Caco-2 (cell line): ENCODE measurements around the gene IPO13. TPM values are rescaled to one million over a fixed set of nuclear protein-coding genes. Genes with fewer than 3 reads are reported as not detected.

Experiments
- BruUV-seq: library from RNA; stranded (reverse); fragments of 400-500 nt; replicated peaks from 2 replicates; lab custom pipeline; 2021; lab: Mats Ljungman, UMichigan
- CTCF ChIA-PET: fragments of 300-600 bp; sonication (Branson Sonifier 250); formaldehyde crosslinking; loops from one replicate; lab custom pipeline; 2022; ENCODE audit warnings: antibody characterized with exemption; lab: Charles Lee
- POLR2A ChIA-PET: fragments of 300-600 bp; sonication (Branson Sonifier 250); formaldehyde crosslinking; loops from one replicate; lab custom pipeline; 2022; ENCODE audit warnings: antibody characterized with exemption; lab: Charles Lee
- DNase-seq, 2 experiments: peaks; one replicate each; pipeline versions ENCODE4 v3.0.0 to v3.0.0-alpha.2; 2020 to 2022
- H3K27me3 ChIP-seq: replicated peaks from 2 replicates; pipeline ENCODE4 v1.6.0; 2011; ENCODE audit warnings: low read length; ENCODE audit not compliant: control insufficient read depth, insufficient read depth
- H3K36me3 ChIP-seq: 2 replicates; pipeline ENCODE4 v1.5.1; 2011; ENCODE audit warnings: low read length; ENCODE audit not compliant: control insufficient read depth, insufficient read depth
- H3K4me1 ChIP-seq: fragments of 250-450 bp; sonication (Bioruptor Pico); 2 replicates; pipeline ENCODE4 v1.5.1; 2020; ENCODE audit warnings: mild to moderate bottlenecking
- H3K4me3 ChIP-seq: 2 replicates; pipeline ENCODE4 v1.5.1; 2011; ENCODE audit warnings: low read depth, mild to moderate bottlenecking, control low read depth, low read length
- H3K9me3 ChIP-seq: fragments of 250-450 bp; sonication (Bioruptor Pico); 2 replicates; pipeline ENCODE4 v1.5.1; 2020; ENCODE audit warnings: mild to moderate bottlenecking, moderate library complexity
- H3K27ac Mint-ChIP-seq: one replicate; pipeline ENCODE4 v1.8.0; 2022; ENCODE audit warnings: mixed read lengths; ENCODE audit not compliant: unreplicated experiment
- H3K27me3 Mint-ChIP-seq: one replicate; pipeline ENCODE4 v1.8.0; 2022; ENCODE audit warnings: mixed read lengths; ENCODE audit not compliant: insufficient read depth, unreplicated experiment
- H3K36me3 Mint-ChIP-seq: one replicate; pipeline ENCODE4 v1.8.0; 2022; ENCODE audit warnings: mild to moderate bottlenecking, mixed read lengths; ENCODE audit not compliant: insufficient read depth, unreplicated experiment
- H3K4me1 Mint-ChIP-seq: one replicate; pipeline ENCODE4 v1.8.0; 2022; ENCODE audit warnings: low read depth, mixed read lengths; ENCODE audit not compliant: unreplicated experiment
- H3K4me3 Mint-ChIP-seq: one replicate; pipeline ENCODE4 v1.8.0; 2022; ENCODE audit warnings: mild to moderate bottlenecking, moderate library complexity, mixed read lengths; ENCODE audit not compliant: unreplicated experiment
- H3K9me3 Mint-ChIP-seq: one replicate; pipeline ENCODE4 v1.8.0; 2022; ENCODE audit warnings: mixed read lengths; ENCODE audit not compliant: unreplicated experiment
- intact Hi-C: fragments of 100-400 bp; cut with micrococcal nuclease; formaldehyde crosslinking; loops from one replicate; pipeline ENCODE4 v1.10.0; 2022; ENCODE audit not compliant: unreplicated experiment
- total RNA-seq: library from RNA; stranded (reverse); gene quantifications from 2 replicates; pipeline ENCODE4 v1.2.3, GENCODE V29; 2022
- TF ChIP-seq, protein P1 (sequence below), 2 experiments: fragments of 200-600 bp in 1 of 2; IDR thresholded peaks; 1 replicate in 1 of 2; 2 replicates in 1 of 2; pipeline versions ENCODE4 v1.5.1 to v1.8.0; 2011 to 2022; ENCODE audit warnings: antibody characterized with exemption in 1 of 2, control low read depth in 1 of 2, inconsistent platforms in 1 of 2, low read depth in 1 of 2, low read length in 1 of 2, mild to moderate bottlenecking in 1 of 2, moderate library complexity in 1 of 2; ENCODE audit not compliant: insufficient read depth in 1 of 2, severe bottlenecking in 1 of 2, unreplicated experiment in 1 of 2

IPO13 gene
- total RNA-seq, 1 experiment from 2014 or later, result 14.1 TPM

DNA sequence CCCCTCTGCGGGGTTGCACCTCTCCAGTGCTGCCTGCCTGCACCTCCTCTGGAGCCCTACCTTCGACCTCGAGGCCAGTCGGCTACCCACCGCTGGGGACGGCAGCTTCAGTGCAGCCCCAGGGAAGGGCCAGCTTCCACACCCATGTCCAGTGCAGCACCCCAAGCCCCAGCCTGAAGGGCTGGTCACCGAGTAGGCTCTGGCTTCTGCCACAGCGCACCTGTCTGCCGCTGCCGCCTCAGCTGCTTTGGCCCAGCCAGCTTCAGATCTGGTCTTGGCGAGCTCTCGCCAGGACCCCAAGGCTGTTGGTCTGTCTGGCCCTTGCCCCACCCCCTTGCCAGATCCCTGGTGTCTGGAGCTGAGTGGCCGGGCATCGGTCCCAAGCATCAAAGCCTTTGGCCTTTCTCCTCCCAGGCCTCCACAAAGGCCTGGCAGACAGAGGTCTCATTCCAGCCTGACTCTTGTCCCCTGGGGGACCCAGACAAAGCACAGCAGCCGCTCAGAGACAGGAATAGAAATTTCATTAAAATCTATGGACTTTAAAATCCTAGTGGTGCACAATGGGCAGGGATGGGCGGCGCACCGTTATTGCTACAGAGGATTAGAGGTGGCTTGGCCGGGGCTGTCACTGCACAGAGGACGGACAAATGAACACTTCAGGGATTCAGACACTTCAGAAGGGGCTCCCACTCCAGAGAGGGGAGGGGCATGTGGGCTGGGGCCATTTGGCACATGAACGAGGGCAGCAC lies 49.4 kb downstream of the IPO13 start:
- no TSS peak for BruUV-seq
- peaks cover 35% of the 10 kb centered on the region for H3K36me3 Mint-ChIP-seq
- Histone ChIP-seq H3K36me3 (no peaks in the 10 kb centered on the region), H3K4me3 (no peak overlapping the region), H3K4me1 (no peaks in the 10 kb centered on the region), H3K27me3 (no peaks in the 10 kb centered on the region), H3K9me3 (no peaks in the 10 kb centered on the region)
- TF ChIP-seq, protein P1, sequence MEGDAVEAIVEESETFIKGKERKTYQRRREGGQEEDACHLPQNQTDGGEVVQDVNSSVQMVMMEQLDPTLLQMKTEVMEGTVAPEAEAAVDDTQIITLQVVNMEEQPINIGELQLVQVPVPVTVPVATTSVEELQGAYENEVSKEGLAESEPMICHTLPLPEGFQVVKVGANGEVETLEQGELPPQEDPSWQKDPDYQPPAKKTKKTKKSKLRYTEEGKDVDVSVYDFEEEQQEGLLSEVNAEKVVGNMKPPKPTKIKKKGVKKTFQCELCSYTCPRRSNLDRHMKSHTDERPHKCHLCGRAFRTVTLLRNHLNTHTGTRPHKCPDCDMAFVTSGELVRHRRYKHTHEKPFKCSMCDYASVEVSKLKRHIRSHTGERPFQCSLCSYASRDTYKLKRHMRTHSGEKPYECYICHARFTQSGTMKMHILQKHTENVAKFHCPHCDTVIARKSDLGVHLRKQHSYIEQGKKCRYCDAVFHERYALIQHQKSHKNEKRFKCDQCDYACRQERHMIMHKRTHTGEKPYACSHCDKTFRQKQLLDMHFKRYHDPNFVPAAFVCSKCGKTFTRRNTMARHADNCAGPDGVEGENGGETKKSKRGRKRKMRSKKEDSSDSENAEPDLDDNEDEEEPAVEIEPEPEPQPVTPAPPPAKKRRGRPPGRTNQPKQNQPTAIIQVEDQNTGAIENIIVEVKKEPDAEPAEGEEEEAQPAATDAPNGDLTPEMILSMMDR (IDR thresholded peaks at IDR 0.05; ENCODE audit: insufficient read depth in 1 of 2, low read depth in 1 of 2, low read length in 1 of 2, severe bottlenecking in 1 of 2, unreplicated experiment in 1 of 2), result no peak
- intact Hi-C loops, result loop anchor here (2.0 kb wide), 1 partner anchor 41 kb away; no protein-coding TSS in a partner anchor
- H3K4me1 Mint-ChIP-seq, result peaks cover 7% of the 10 kb centered on the region
- H3K4me3 Mint-ChIP-seq, result no peak overlapping the region
- CTCF ChIA-PET, result interaction anchor here (2.3 kb wide), 1 partner anchor 52 kb away, joined by 11 read pairs; no protein-coding TSS in a partner anchor
- no peaks in the 10 kb centered on the region for H3K9me3 Mint-ChIP-seq
- H3K27ac Mint-ChIP-seq, result no peak overlapping the region
- POLR2A ChIA-PET, result no interaction called here
- no peak for DNase-seq
- no peaks in the 10 kb centered on the region for H3K27me3 Mint-ChIP-seq

DNA sequence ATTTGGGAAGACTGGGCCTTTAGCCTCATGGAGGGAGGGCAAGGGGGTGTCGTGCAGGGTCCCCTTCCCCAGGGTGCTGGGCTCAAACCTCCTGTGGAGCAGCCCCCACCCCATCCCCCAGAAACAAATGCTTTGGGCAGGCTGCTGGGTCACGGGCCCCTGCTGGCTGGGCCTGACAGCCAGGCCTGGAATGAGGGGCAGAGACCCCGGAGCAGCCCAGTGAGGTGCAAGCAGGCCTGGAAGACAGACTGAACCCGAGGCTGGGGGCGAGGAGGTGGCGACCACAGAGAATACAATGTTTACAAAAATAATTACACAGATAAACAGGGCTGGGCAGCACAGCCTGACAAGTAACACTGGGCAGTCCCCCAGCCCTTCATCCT lies 50.0 kb downstream of the IPO13 start:
- no peaks in the 10 kb centered on the region for H3K4me1 ChIP-seq
- no peak overlapping the region for H3K4me3 ChIP-seq
- Mint-ChIP-seq H3K9me3 (no peaks in the 10 kb centered on the region), H3K27ac (no peak overlapping the region), H3K27me3 (no peaks in the 10 kb centered on the region), H3K36me3 (peaks cover 34% of the 10 kb centered on the region), H3K4me3 (no peak overlapping the region), H3K4me1 (peaks cover 7% of the 10 kb centered on the region)
- intact Hi-C loops, result no loop called here
- ChIA-PET CTCF (no interaction called here), POLR2A (no interaction called here)
- no peaks in the 10 kb centered on the region for H3K27me3 ChIP-seq
- no peak for DNase-seq
- TF ChIP-seq, protein P1 (IDR thresholded peaks at IDR 0.05; ENCODE audit: insufficient read depth in 1 of 2, low read depth in 1 of 2, low read length in 1 of 2, severe bottlenecking in 1 of 2, unreplicated experiment in 1 of 2), result no peak
- no TSS peak for BruUV-seq
- H3K36me3 ChIP-seq, result no peaks in the 10 kb centered on the region
- H3K9me3 ChIP-seq, result no peaks in the 10 kb centered on the region

DNA sequence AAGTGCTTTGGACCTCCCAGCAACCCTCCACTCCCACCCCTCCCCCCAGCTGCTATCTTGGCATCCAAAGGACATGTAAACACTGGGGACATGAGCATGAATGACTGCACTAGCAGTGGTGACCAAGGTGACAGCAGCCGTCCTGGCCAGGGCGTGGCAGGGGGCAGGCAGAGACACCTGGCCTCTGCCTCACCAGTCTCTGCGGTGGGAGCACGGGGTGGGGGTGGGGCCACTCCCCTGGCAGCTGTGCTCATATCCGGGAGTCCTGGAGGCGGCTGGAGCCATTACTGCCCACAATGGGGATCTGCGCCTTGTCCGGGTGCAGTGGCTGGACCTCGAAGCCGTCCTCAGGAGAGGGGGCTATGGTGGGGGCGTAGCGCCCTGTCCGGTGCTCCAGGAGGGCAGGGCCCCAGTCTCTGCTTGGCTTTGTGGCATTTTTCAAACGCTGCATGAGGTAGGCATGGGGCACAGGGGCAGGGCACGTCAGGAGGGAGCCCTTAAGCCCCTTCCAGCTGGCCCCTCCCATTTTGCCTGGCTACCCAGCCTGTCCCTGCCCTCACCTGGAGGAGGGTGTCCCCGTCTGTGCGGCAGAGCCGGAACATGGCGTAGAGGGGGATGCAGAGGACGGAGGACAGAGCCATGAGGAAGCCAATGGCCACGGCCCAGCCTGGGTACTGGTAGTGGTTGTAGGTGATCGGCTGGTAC lies 50.7 kb downstream of the IPO13 start:
- intact Hi-C loops, result no loop called here
- H3K4me3 Mint-ChIP-seq, result no peak overlapping the region
- H3K36me3 Mint-ChIP-seq, result peaks cover 27% of the 10 kb centered on the region
- H3K27me3 Mint-ChIP-seq, result no peaks in the 10 kb centered on the region
- no peak overlapping the region for H3K4me3 ChIP-seq
- TF ChIP-seq, protein P1 (IDR thresholded peaks at IDR 0.05; ENCODE audit: insufficient read depth in 1 of 2, low read depth in 1 of 2, low read length in 1 of 2, severe bottlenecking in 1 of 2, unreplicated experiment in 1 of 2), result no peak
- POLR2A ChIA-PET, result no interaction called here
- no peaks in the 10 kb centered on the region for H3K36me3 ChIP-seq
- H3K9me3 Mint-ChIP-seq, result no peaks in the 10 kb centered on the region
- H3K9me3 ChIP-seq, result no peaks in the 10 kb centered on the region
- H3K4me1 Mint-ChIP-seq, result peaks cover 5% of the 10 kb centered on the region
- no peak overlapping the region for H3K27ac Mint-ChIP-seq
- BruUV-seq, result no TSS peak
- no peaks in the 10 kb centered on the region for H3K4me1 ChIP-seq
- no peak for DNase-seq
- H3K27me3 ChIP-seq, result no peaks in the 10 kb centered on the region
- CTCF ChIA-PET, result no interaction called here
